ENCODE measurements around the gene SMYD3. TPM values are rescaled to one million over a fixed set of nuclear protein-coding genes. Genes with fewer than 3 reads are reported as not detected.

Gene SMYD3
- polyA plus RNA-seq, 2 of the 4 experiments (the other 2 are of a cell fraction), result 18.2 to 35.2 TPM

GRCh38 chr1:245790441-245790840, 716.6 kb downstream of the SMYD3 start:
- WGBS (ENCODE audit: missing lambda C conversion rate), result 88% methylated on average over 2 of the region's 2 CpGs
- ATAC-seq, result no peak
- POLR2A ChIA-PET, result no interaction called here

GRCh38 chr1:245788886-245789285, 718.2 kb downstream of the SMYD3 start:
- Histone ChIP-seq H3K4me3 (no peak overlapping the region), H3K27ac (peak overlapping the region in 1 of 2 experiments; percentile 46; a peak in 1 of 6 replicates), H3K4me1 (no peaks in the 10 kb centered on the region), H3K4me2 (no peak overlapping the region), H3K9me3 (no peaks in the 10 kb centered on the region)
- DNase-seq (ENCODE audit: low read depth in 1 of 2, low spot score in 1 of 2), result no peak
- POLR2A ChIA-PET, result no interaction called here
- no peak for ATAC-seq
- CTCF ChIA-PET, result interaction anchor here (0.6 to 1.6 kb wide), 4 partner anchors 9 to 74 kb away, joined by 3 read pairs; no protein-coding TSS in a partner anchor
- WGBS (ENCODE audit: missing lambda C conversion rate), result 89% methylated on average over 10 of the region's 10 CpGs
- TF ChIP-seq HDAC2 (IDR thresholded peaks at IDR 0.05) (no peak), FOXS1 (CRISPR knock-in tag; IDR thresholded peaks at IDR 0.05) (no peak), HEYL (CRISPR knock-in tag; IDR thresholded peaks at IDR 0.05) (no peak)
- no peak for FAIRE-seq

More at GRCh38 chr1:245790441-245790840, 716.6 kb downstream of the SMYD3 start:
- DNase-seq (ENCODE audit: low read depth in 1 of 2, low spot score in 1 of 2) (no peak), FAIRE-seq (no peak)
- Histone ChIP-seq H3K27ac (no peak overlapping the region), H3K4me1 (no peaks in the 10 kb centered on the region), H3K4me2 (no peak overlapping the region), H3K4me3 (no peak overlapping the region), H3K9me3 (no peaks in the 10 kb centered on the region)
- CTCF ChIA-PET, result no interaction called here
- no peak for TF ChIP-seq HDAC2 (IDR thresholded peaks at IDR 0.05)
- no peak for TF ChIP-seq PBX3 (IDR thresholded peaks at IDR 0.05)
- no peak for TF ChIP-seq HOXB5 (CRISPR knock-in tag; IDR thresholded peaks at IDR 0.05)
- no peak for TF ChIP-seq EHMT2 (IDR thresholded peaks at IDR 0.05; ENCODE audit: low read depth)
- no peak for TF ChIP-seq FOSL2 (IDR thresholded peaks at IDR 0.05)
- no peak for TF ChIP-seq FOSL2 (CRISPR knock-in tag; IDR thresholded peaks at IDR 0.05)
- no peak for TF ChIP-seq MAFK (IDR thresholded peaks at IDR 0.05; ENCODE audit: partially characterized antibody)
- no peak for TF ChIP-seq CBX2 (IDR thresholded peaks at IDR 0.05; ENCODE audit: borderline replicate concordance, low read depth)
- TF ChIP-seq RCOR1 (IDR thresholded peaks at IDR 0.05; ENCODE audit: low read depth, low read length), result no peak
- no peak for TF ChIP-seq NFE2L2 (conservative IDR thresholded peaks at IDR 0.05; ENCODE audit: low read length)
- TF ChIP-seq KDM5A (IDR thresholded peaks at IDR 0.05), result no peak
- TF ChIP-seq JUNB (IDR thresholded peaks at IDR 0.05), result no peak
- TF ChIP-seq USF2 (IDR thresholded peaks at IDR 0.05), result no peak
- TF ChIP-seq FOSB (CRISPR knock-in tag; IDR thresholded peaks at IDR 0.05), result no peak
- no peak for TF ChIP-seq ATOH8 (CRISPR knock-in tag; IDR thresholded peaks at IDR 0.05; ENCODE audit: low read depth)
- no peak for TF ChIP-seq BHLHE40 (IDR thresholded peaks at IDR 0.05; ENCODE audit: low read depth, low read length)

GRCh38 chr1:245788269-245788668, 718.8 kb downstream of the SMYD3 start:
- Histone ChIP-seq H3K4me2 (no peak overlapping the region), H3K4me3 (no peak overlapping the region), H3K4me1 (no peaks in the 10 kb centered on the region), H3K9me3 (no peaks in the 10 kb centered on the region), H3K27ac (peak overlapping the region in 1 of 2 experiments; percentile 46; a peak in 2 of 6 replicates)
- TF ChIP-seq MAZ (IDR thresholded peaks at IDR 0.05; ENCODE audit: borderline replicate concordance, low read depth, low read length), result no peak
- no peak for TF ChIP-seq ESRRA (IDR thresholded peaks at IDR 0.05; ENCODE audit: borderline replicate concordance, low read length)
- no peak for TF ChIP-seq RCOR1 (IDR thresholded peaks at IDR 0.05; ENCODE audit: low read depth, low read length)
- TF ChIP-seq FOSB (CRISPR knock-in tag; IDR thresholded peaks at IDR 0.05), result no peak
- TF ChIP-seq HDAC2 (IDR thresholded peaks at IDR 0.05), result no peak
- no peak for TF ChIP-seq ZNF302 (CRISPR knock-in tag; IDR thresholded peaks at IDR 0.05)
- TF ChIP-seq ZFP36 (IDR thresholded peaks at IDR 0.05; ENCODE audit: borderline replicate concordance, partially characterized antibody), result no peak
- TF ChIP-seq CHD2 (IDR thresholded peaks at IDR 0.05; ENCODE audit: low read length, partially characterized antibody), result no peak
- no peak for DNase-seq (ENCODE audit: low read depth in 1 of 2, low spot score in 1 of 2)
- ChIA-PET POLR2A (no interaction called here), CTCF (interaction anchor here (1.0 to 1.6 kb wide), 2 partner anchors 11 to 22 kb away, joined by 3 read pairs; no protein-coding TSS in a partner anchor)
- 67% methylated on average over 3 of the region's 3 CpGs for WGBS (ENCODE audit: missing lambda C conversion rate)
- FAIRE-seq, result no peak
- peak in 1 of 2 experiments; percentile 72; a peak in 3 of 6 replicates for ATAC-seq
